Activated CD8-positive, alpha-beta T cell treated with anti-CD3 and anti-CD28 coated beads, Interleukin-2, amount 10 ng/mL, durations not matched to agents 7 days and 5 days (primary cell): ENCODE measurements around the gene PLEKHA1. TPM values are rescaled to one million over a fixed set of nuclear protein-coding genes. Genes with fewer than 3 reads are reported as not detected.

ENCODE experiments used
- ATAC-seq: fragments of 150-1000 bp; cut with Tn5 transposase; one replicate; pipeline ENCODE4 v1.10.0; 2021; ENCODE audit warnings: moderate library complexity
- CTCF ChIA-PET: fragments of 350-600 bp; sonication (Branson Sonifier 250); formaldehyde crosslinking; loops from one replicate; lab custom pipeline; 2021; ENCODE audit warnings: antibody characterized with exemption; lab: Charles Lee
- POLR2A ChIA-PET: fragments of 350-600 bp; sonication (Branson Sonifier 250); formaldehyde crosslinking; loops from one replicate; lab custom pipeline; 2021; ENCODE audit warnings: antibody characterized with exemption; lab: Charles Lee
- DNase-seq: peaks from one replicate; pipeline ENCODE4 v3.0.0-alpha.2; 2020
- H3K27ac Mint-ChIP-seq: one replicate; pipeline ENCODE4 v1.8.0; 2021; ENCODE audit warnings: mild to moderate bottlenecking, mixed read lengths
- H3K27me3 Mint-ChIP-seq: one replicate; pipeline ENCODE4 v1.8.0; 2021; ENCODE audit warnings: low read depth, mixed read lengths
- H3K36me3 Mint-ChIP-seq: one replicate; pipeline ENCODE4 v1.8.0; 2021; ENCODE audit warnings: low read depth, mixed read lengths
- H3K4me1 Mint-ChIP-seq: one replicate; pipeline ENCODE4 v1.8.0; 2021; ENCODE audit warnings: low read depth, mixed read lengths
- H3K4me3 Mint-ChIP-seq: one replicate; pipeline ENCODE4 v1.8.0; 2021; ENCODE audit warnings: mild to moderate bottlenecking, mixed read lengths
- H3K9me3 Mint-ChIP-seq: one replicate; pipeline ENCODE4 v1.8.0; 2022; ENCODE audit warnings: mixed read lengths; ENCODE audit not compliant: insufficient read depth
- total RNA-seq, 2 experiments: library from RNA; stranded (reverse); gene quantifications; one replicate each; pipeline ENCODE4 v1.2.3, GENCODE V29; 2021

The PLEKHA1 gene
- total RNA-seq, 2 experiments from 2014 or later: 9.6 to 11.7 TPM

GRCh38 chr10:122464586-122464985 is 90.1 kb downstream of the PLEKHA1 start:
- DNase-seq (no peak), ATAC-seq (no peak)
- POLR2A ChIA-PET: no interaction called here
- CTCF ChIA-PET: interaction anchor here (1.5 kb wide), 1 partner anchor 101 kb away, joined by 5 read pairs; no protein-coding TSS in a partner anchor
- Mint-ChIP-seq H3K4me3 (no peak overlapping the region), H3K27ac (no peak overlapping the region), H3K4me1 (peaks cover 8% of the 10 kb centered on the region), H3K36me3 (no peaks in the 10 kb centered on the region), H3K27me3 (peaks cover 65% of the 10 kb centered on the region), H3K9me3 (no peaks in the 10 kb centered on the region)

GRCh38 chr10:122465401-122466040 is 91.0 kb downstream of the PLEKHA1 start:
- no peaks in the 10 kb centered on the region for H3K36me3 Mint-ChIP-seq
- peaks cover 64% of the 10 kb centered on the region for H3K27me3 Mint-ChIP-seq
- CTCF ChIA-PET: interaction anchor here (1.5 kb wide), 1 partner anchor 100 kb away, joined by 5 read pairs; no protein-coding TSS in a partner anchor
- H3K27ac Mint-ChIP-seq: no peak overlapping the region
- POLR2A ChIA-PET: no interaction called here
- ATAC-seq (no peak), DNase-seq (no peak)
- H3K9me3 Mint-ChIP-seq: no peaks in the 10 kb centered on the region
- no peak overlapping the region for H3K4me3 Mint-ChIP-seq
- H3K4me1 Mint-ChIP-seq: peaks cover 8% of the 10 kb centered on the region

- ChIA-PET POLR2A (interaction anchor here (0.9 kb wide), 1 partner anchor 26 kb away, joined by 3 read pairs; no protein-coding TSS in a partner anchor), CTCF (interaction anchor here (0.8 to 1.5 kb wide), 3 partner anchors 32 to 127 kb away, joined by 3 to 9 read pairs (median 3); no protein-coding TSS in a partner anchor)
- H3K4me3 Mint-ChIP-seq: no peak overlapping the region
- ATAC-seq: no peak
- peaks cover 69% of the 10 kb centered on the region for H3K27me3 Mint-ChIP-seq
- DNase-seq: no peak
- H3K27ac Mint-ChIP-seq: no peak overlapping the region
- no peaks in the 10 kb centered on the region for H3K9me3 Mint-ChIP-seq
- no peaks in the 10 kb centered on the region for H3K36me3 Mint-ChIP-seq
- peaks cover 8% of the 10 kb centered on the region for H3K4me1 Mint-ChIP-seq
Observed at GRCh38 chr10:122466951-122467381, 92.5 kb downstream of the PLEKHA1 start.

GRCh38 chr10:122467701-122468100 is 93.2 kb downstream of the PLEKHA1 start:
- ATAC-seq: no peak
- Mint-ChIP-seq H3K9me3 (no peaks in the 10 kb centered on the region), H3K27me3 (peaks cover 64% of the 10 kb centered on the region), H3K27ac (no peak overlapping the region), H3K36me3 (no peaks in the 10 kb centered on the region), H3K4me3 (no peak overlapping the region), H3K4me1 (peaks cover 3% of the 10 kb centered on the region)
- POLR2A ChIA-PET: no interaction called here
- no peak for DNase-seq
- CTCF ChIA-PET: interaction anchor here (1.5 kb wide), 1 partner anchor 98 kb away, joined by 9 read pairs; no protein-coding TSS in a partner anchor

- ChIA-PET CTCF (interaction anchor here (0.7 to 1.0 kb wide), 2 partner anchors 33 to 35 kb away, joined by 3 read pairs; no protein-coding TSS in a partner anchor), POLR2A (interaction anchor here (1.2 kb wide), 1 partner anchor 23 kb away, joined by 4 read pairs; no protein-coding TSS in a partner anchor)
- DNase-seq (no peak), ATAC-seq (no peak)
- Mint-ChIP-seq H3K4me1 (no peaks in the 10 kb centered on the region), H3K9me3 (no peaks in the 10 kb centered on the region), H3K27ac (no peak overlapping the region), H3K36me3 (no peaks in the 10 kb centered on the region), H3K27me3 (peaks cover 63% of the 10 kb centered on the region), H3K4me3 (no peak overlapping the region)
Observed at GRCh38 chr10:122468307-122468925, 93.9 kb downstream of the PLEKHA1 start.

- peaks cover 6% of the 10 kb centered on the region for H3K4me1 Mint-ChIP-seq
- H3K4me3 Mint-ChIP-seq: no peak overlapping the region
- no peaks in the 10 kb centered on the region for H3K36me3 Mint-ChIP-seq
- H3K27me3 Mint-ChIP-seq: peaks cover 62% of the 10 kb centered on the region
- DNase-seq (no peak), ATAC-seq (no peak)
- POLR2A ChIA-PET: interaction anchor here (1.2 kb wide), 1 partner anchor 23 kb away, joined by 4 read pairs; no protein-coding TSS in a partner anchor
- no peak overlapping the region for H3K27ac Mint-ChIP-seq
- no peaks in the 10 kb centered on the region for H3K9me3 Mint-ChIP-seq
- CTCF ChIA-PET: interaction anchor here (0.7 to 1.0 kb wide), 2 partner anchors 34 kb away, joined by 3 read pairs; no protein-coding TSS in a partner anchor
Observed at GRCh38 chr10:122468926-122469781, 94.6 kb downstream of the PLEKHA1 start.

- no peaks in the 10 kb centered on the region for H3K36me3 Mint-ChIP-seq
- H3K4me1 Mint-ChIP-seq: peaks cover 13% of the 10 kb centered on the region
- POLR2A ChIA-PET: no interaction called here
- H3K4me3 Mint-ChIP-seq: no peak overlapping the region
- CTCF ChIA-PET: no interaction called here
- H3K9me3 Mint-ChIP-seq: no peaks in the 10 kb centered on the region
- H3K27ac Mint-ChIP-seq: no peak overlapping the region
- no peak for ATAC-seq
- DNase-seq: no peak
- peaks cover 62% of the 10 kb centered on the region for H3K27me3 Mint-ChIP-seq
Observed at GRCh38 chr10:122469848-122470247, 95.3 kb downstream of the PLEKHA1 start.

GRCh38 chr10:122471531-122472177 is 97.1 kb downstream of the PLEKHA1 start:
- no peak overlapping the region for H3K27ac Mint-ChIP-seq
- ChIA-PET POLR2A (no interaction called here), CTCF (interaction anchor here (1.4 to 1.9 kb wide), 2 partner anchors 94 to 173 kb away, joined by 3 to 5 read pairs; no protein-coding TSS in a partner anchor)
- H3K4me1 Mint-ChIP-seq: peaks cover 13% of the 10 kb centered on the region
- no peaks in the 10 kb centered on the region for H3K9me3 Mint-ChIP-seq
- no peaks in the 10 kb centered on the region for H3K36me3 Mint-ChIP-seq
- no peak for DNase-seq
- ATAC-seq: no peak
- H3K4me3 Mint-ChIP-seq: no peak overlapping the region
- H3K27me3 Mint-ChIP-seq: peaks cover 49% of the 10 kb centered on the region

GRCh38 chr10:122473116-122473515 is 98.6 kb downstream of the PLEKHA1 start:
- Mint-ChIP-seq H3K9me3 (no peaks in the 10 kb centered on the region), H3K36me3 (no peaks in the 10 kb centered on the region), H3K27me3 (peaks cover 39% of the 10 kb centered on the region), H3K27ac (no peak overlapping the region), H3K4me1 (peaks cover 13% of the 10 kb centered on the region), H3K4me3 (no peak overlapping the region)
- ATAC-seq (no peak), DNase-seq (no peak)
- CTCF ChIA-PET: interaction anchor here (1.4 to 1.9 kb wide), 2 partner anchors 92 to 174 kb away, joined by 3 to 5 read pairs; no protein-coding TSS in a partner anchor
- POLR2A ChIA-PET: no interaction called here

GRCh38 chr10:122474131-122474818 is 99.8 kb downstream of the PLEKHA1 start:
- ChIA-PET CTCF (no interaction called here), POLR2A (no interaction called here)
- Mint-ChIP-seq H3K9me3 (no peaks in the 10 kb centered on the region), H3K4me3 (no peak overlapping the region), H3K36me3 (no peaks in the 10 kb centered on the region), H3K4me1 (peaks cover 13% of the 10 kb centered on the region), H3K27me3 (peaks cover 36% of the 10 kb centered on the region), H3K27ac (no peak overlapping the region)
- ATAC-seq (no peak), DNase-seq (no peak)
